AG09309 (cell line): ENCODE data around the gene LCA5.

Source experiments
- DNase-seq: peaks from one replicate; pipeline ENCODE4 v3.0.0-alpha.2; 2010; ENCODE audit warnings: low read depth
- H3K4me3 ChIP-seq: 2 replicates; pipeline ENCODE4 v1.5.1; 2011; ENCODE audit warnings: mild to moderate bottlenecking, low read depth, low read length, moderate library complexity; ENCODE audit not compliant: control insufficient read depth
- TF ChIP-seq, protein P1 (sequence below): IDR thresholded peaks from 2 replicates; pipeline ENCODE4 v1.5.1; 2011; ENCODE audit warnings: mild to moderate bottlenecking, low read depth, low read length, inconsistent platforms; ENCODE audit not compliant: insufficient read depth, control insufficient read depth; ENCODE audit errors: missing control alignments

Gene LCA5

DNA sequence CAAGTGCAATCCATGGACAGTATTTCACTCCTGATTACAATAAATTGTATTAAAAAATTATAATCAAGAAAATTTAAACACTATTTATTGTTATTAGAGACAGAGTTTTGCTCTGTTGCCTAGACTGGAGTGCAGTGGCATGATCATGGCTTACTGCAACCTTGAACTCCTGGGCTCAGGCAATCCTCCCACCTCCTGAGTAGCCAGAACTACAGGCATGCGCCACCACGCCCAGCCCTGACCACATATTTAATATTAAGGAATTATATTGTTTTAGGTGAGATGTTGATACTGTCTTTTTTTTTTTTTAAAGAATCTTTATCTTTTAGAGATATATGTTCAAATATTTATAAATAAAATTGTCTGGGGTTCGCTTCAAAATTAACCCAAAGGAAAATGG is 14.6 kb downstream of the LCA5 start:
- H3K4me3 ChIP-seq: no peak overlapping the region
- TF ChIP-seq, protein P1, sequence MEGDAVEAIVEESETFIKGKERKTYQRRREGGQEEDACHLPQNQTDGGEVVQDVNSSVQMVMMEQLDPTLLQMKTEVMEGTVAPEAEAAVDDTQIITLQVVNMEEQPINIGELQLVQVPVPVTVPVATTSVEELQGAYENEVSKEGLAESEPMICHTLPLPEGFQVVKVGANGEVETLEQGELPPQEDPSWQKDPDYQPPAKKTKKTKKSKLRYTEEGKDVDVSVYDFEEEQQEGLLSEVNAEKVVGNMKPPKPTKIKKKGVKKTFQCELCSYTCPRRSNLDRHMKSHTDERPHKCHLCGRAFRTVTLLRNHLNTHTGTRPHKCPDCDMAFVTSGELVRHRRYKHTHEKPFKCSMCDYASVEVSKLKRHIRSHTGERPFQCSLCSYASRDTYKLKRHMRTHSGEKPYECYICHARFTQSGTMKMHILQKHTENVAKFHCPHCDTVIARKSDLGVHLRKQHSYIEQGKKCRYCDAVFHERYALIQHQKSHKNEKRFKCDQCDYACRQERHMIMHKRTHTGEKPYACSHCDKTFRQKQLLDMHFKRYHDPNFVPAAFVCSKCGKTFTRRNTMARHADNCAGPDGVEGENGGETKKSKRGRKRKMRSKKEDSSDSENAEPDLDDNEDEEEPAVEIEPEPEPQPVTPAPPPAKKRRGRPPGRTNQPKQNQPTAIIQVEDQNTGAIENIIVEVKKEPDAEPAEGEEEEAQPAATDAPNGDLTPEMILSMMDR: no peak
- no peak for DNase-seq

DNA sequence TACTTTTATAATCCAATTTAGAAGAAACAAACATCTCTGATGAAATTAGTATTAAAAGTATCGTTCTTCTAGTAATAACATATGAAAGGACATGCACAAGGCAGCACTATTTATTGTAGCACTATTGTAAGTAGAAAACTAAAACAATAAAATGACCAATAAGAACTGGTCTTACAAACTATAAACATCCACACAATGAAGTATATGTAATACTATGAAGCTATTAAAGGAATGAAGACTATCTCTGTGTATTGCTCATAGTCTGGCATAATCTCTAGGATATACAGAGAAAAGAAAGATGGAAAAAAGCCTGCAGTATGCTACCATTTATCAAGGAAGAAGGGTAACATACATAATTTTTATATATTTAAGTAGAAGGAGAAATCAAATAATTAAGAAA is 16.7 kb downstream of the LCA5 start:
- DNase-seq: no peak
- TF ChIP-seq, protein P1: no peak
- no peak overlapping the region for H3K4me3 ChIP-seq

DNA sequence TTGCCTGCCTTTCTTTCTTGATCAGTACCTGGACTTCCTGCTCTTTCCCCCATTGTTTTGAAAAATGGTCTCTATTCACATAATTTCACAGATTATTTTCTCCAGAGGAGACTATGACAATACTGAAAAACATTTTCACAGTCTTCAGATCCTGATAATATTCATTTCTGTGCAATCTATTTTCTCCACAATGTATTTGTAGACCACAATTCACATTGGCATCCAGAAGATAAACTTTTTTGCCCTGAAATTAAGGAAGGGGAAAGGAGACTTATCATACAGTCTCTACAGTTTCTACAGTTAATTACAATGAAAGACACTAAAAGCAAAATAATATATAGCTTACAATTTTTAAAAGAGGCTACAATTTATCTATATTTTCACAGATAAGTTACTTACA is 18.4 kb downstream of the LCA5 start:
- no peak overlapping the region for H3K4me3 ChIP-seq
- TF ChIP-seq, protein P1: no peak
- DNase-seq: no peak

DNA sequence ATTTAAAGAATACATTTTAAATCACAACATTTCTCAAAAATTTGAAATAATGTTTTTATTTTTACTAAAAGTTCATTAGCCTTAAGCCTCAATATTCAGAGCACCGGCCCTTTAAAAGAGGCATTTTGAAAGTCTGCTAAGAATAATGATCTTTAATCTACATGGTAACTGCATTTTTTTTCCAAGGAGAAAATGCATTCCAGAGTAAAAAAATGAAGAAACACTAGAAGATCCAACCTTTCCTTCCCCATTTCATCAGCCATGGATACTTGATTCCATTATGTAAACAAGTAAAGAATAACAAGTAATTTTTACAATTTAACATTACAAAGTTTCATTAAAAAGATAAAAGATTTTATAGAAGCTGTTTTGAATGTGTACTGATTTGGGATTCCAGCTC is 21.8 kb downstream of the LCA5 start:
- H3K4me3 ChIP-seq: no peak overlapping the region
- no peak for DNase-seq
- TF ChIP-seq, protein P1: no peak

DNA sequence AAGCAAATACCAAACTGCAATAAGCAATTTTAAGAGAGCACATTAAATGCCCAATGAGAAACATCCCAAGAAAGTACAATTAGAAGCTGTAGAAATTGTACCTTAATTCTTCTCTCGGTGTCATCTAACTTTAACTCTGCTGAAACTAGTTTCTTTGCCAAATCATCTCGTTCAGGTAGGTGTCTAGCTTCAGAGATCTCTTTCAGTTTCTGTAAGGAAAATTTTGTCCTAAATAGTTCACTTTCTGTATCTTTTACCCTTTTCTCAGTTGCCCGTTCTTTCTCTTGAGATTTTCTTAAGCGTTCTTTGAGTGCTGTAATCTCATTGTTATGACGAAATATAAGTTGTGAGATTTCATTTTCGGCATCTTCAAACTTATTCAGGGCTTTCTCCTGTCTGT is 24.1 kb downstream of the LCA5 start:
- no peak for DNase-seq
- no peak overlapping the region for H3K4me3 ChIP-seq
- TF ChIP-seq, protein P1: no peak

DNA sequence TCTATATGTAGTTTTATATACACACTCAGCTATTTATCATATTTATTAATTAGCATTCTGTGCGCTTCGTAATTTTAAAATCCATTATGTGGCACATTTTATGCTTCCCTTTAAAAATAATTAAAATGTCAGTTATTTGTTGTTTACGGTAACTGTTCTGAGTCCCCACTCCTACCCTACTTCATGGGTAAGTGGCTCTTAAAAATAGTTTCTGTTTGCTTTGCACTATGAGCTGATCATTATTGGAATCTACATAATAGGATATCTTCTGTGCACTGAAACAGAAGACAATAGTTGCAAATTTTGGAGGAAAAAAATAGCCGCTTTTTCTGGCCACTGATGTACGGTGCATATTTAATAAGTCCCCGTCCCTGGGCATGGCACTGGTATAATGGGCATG is 25.2 kb downstream of the LCA5 start:
- DNase-seq: no peak
- TF ChIP-seq, protein P1: no peak
- H3K4me3 ChIP-seq: no peak overlapping the region

DNA sequence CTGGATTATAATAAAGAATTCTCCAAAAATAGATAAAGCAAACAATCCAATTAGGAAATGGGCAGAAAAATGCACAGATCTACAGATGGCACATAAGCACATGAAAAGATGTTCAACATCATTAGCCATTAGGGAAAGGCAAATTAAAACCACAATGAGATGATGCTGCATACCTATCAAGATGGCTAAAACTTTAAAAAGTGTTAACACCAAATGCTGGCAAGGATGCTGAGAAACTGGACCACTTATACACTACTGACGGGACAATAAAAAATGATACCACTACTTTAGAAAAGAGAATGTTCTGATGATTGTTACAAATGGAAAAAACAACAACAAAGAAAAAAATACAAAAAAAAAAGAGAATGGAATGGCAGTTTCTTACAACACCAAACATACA is 26.5 kb downstream of the LCA5 start:
- DNase-seq: no peak
- TF ChIP-seq, protein P1: no peak

More for the DNA sequence above, 26.5 kb downstream of the LCA5 start:
- H3K4me3 ChIP-seq: no peak overlapping the region
